ENCODE data around the gene EFCC1.

DNA sequence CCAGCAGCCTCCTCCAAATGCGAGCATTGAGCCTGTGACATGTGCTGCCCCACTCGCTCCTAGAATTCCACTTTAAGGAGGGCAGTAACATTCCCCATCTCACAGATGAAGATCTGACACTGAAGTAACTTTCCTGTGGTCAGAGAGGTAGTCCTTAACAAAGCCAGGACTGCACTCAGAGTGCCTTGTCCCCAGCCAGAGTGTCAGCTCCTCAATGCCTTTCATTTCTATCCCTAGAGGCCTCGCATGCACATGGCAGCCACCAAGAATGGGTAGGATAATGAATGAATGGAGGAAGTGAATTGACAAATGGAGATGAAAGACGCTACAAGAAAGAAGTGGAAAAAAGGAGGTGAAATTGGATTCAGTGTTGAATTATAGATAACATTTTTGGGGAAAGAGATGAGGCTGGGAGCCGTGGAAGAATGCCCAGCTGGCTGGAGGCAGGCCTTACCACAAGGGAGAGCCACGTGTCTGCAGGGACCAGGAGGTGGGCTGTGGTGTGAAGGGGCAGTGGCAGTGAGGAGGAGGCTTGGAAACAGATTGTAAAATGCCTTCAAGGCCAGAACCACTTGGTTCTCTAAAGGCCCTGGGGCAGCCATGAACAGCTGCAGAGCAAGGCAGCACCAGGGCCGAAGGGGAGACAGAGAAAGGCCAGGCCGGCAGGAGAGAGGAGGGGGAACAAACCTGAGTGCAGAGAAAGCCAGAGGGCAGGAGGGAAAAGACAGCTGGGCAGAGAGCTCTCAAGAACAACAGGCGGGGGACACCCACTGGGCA is 17.6 kb upstream of the EFCC1 start:
- no peak for TF ChIP-seq ZNF70 (CRISPR knock-in tag; IDR thresholded peaks at IDR 0.05)
- TF ChIP-seq TOX (CRISPR knock-in tag; IDR thresholded peaks at IDR 0.05; ENCODE audit: borderline replicate concordance) = no peak
- TF ChIP-seq, protein P1, sequence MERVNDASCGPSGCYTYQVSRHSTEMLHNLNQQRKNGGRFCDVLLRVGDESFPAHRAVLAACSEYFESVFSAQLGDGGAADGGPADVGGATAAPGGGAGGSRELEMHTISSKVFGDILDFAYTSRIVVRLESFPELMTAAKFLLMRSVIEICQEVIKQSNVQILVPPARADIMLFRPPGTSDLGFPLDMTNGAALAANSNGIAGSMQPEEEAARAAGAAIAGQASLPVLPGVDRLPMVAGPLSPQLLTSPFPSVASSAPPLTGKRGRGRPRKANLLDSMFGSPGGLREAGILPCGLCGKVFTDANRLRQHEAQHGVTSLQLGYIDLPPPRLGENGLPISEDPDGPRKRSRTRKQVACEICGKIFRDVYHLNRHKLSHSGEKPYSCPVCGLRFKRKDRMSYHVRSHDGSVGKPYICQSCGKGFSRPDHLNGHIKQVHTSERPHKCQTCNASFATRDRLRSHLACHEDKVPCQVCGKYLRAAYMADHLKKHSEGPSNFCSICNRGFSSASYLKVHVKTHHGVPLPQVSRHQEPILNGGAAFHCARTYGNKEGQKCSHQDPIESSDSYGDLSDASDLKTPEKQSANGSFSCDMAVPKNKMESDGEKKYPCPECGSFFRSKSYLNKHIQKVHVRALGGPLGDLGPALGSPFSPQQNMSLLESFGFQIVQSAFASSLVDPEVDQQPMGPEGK (CRISPR knock-in tag; IDR thresholded peaks at IDR 0.05; ENCODE audit: borderline replicate concordance) = no peak
- TF ChIP-seq ZFP3 (CRISPR knock-in tag; IDR thresholded peaks at IDR 0.05) = no peak
- TF ChIP-seq PPARA (CRISPR knock-in tag; IDR thresholded peaks at IDR 0.05; ENCODE audit: borderline replicate concordance) = no peak
- no peak for TF ChIP-seq CSDC2 (CRISPR knock-in tag; IDR thresholded peaks at IDR 0.05)
- TF ChIP-seq, protein P2, sequence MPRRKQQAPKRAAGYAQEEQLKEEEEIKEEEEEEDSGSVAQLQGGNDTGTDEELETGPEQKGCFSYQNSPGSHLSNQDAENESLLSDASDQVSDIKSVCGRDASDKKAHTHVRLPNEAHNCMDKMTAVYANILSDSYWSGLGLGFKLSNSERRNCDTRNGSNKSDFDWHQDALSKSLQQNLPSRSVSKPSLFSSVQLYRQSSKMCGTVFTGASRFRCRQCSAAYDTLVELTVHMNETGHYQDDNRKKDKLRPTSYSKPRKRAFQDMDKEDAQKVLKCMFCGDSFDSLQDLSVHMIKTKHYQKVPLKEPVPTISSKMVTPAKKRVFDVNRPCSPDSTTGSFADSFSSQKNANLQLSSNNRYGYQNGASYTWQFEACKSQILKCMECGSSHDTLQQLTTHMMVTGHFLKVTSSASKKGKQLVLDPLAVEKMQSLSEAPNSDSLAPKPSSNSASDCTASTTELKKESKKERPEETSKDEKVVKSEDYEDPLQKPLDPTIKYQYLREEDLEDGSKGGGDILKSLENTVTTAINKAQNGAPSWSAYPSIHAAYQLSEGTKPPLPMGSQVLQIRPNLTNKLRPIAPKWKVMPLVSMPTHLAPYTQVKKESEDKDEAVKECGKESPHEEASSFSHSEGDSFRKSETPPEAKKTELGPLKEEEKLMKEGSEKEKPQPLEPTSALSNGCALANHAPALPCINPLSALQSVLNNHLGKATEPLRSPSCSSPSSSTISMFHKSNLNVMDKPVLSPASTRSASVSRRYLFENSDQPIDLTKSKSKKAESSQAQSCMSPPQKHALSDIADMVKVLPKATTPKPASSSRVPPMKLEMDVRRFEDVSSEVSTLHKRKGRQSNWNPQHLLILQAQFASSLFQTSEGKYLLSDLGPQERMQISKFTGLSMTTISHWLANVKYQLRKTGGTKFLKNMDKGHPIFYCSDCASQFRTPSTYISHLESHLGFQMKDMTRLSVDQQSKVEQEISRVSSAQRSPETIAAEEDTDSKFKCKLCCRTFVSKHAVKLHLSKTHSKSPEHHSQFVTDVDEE (CRISPR knock-in tag; IDR thresholded peaks at IDR 0.05) = no peak
- no peak for TF ChIP-seq TCF4 (CRISPR knock-in tag; IDR thresholded peaks at IDR 0.05; ENCODE audit: borderline replicate concordance)
- TF ChIP-seq, protein P3, sequence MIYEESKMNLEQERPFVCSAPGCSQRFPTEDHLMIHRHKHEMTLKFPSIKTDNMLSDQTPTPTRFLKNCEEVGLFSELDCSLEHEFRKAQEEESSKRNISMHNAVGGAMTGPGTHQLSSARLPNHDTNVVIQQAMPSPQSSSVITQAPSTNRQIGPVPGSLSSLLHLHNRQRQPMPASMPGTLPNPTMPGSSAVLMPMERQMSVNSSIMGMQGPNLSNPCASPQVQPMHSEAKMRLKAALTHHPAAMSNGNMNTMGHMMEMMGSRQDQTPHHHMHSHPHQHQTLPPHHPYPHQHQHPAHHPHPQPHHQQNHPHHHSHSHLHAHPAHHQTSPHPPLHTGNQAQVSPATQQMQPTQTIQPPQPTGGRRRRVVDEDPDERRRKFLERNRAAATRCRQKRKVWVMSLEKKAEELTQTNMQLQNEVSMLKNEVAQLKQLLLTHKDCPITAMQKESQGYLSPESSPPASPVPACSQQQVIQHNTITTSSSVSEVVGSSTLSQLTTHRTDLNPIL (CRISPR knock-in tag; IDR thresholded peaks at IDR 0.05; ENCODE audit: low read depth) = no peak
- no peak for TF ChIP-seq BACH2 (CRISPR knock-in tag; IDR thresholded peaks at IDR 0.05; ENCODE audit: borderline replicate concordance)
- no peak for TF ChIP-seq ZFP30 (CRISPR knock-in tag; IDR thresholded peaks at IDR 0.05)
- TF ChIP-seq RARB (CRISPR knock-in tag; IDR thresholded peaks at IDR 0.05) = no peak

Data from SK-N-SH treated with all-trans-retinoic acid at 6 μM for 48 hours (cell line).